ENCODE results near the gene OTOA.
A peak's percentile ranks its signal among the peaks of the same experiment; 100 is the strongest.
"Not testable (repeated sequence)": the region's sequence is repeated elsewhere in the genome, so short reads cannot be mapped to it uniquely, and the experiment has no call there.

The OTOA gene

GRCh38 chr16:21708533-21709115 lies 44.9 kb downstream of the OTOA start:
- Histone ChIP-seq H3K4me2 (ENCODE audit: low read length) (no peak overlapping the region), H3K27me3 (ENCODE audit: insufficient read depth, low read length) (peaks cover 4% of the 10 kb centered on the region; the same call in 1 of the 2 replicates), H3K9ac (ENCODE audit: low read length) (no peak overlapping the region), H2AFZ (ENCODE audit: low read length) (no peak overlapping the region), H3K79me2 (ENCODE audit: insufficient read depth, low read length) (no peaks in the 10 kb centered on the region), H3K9me3 (ENCODE audit: low read length) (no peaks in the 10 kb centered on the region), H3K9me2 (ENCODE audit: low read depth, low read length) (no peaks in the 10 kb centered on the region), H3K36me3 (ENCODE audit: insufficient read depth, low read length) (no peaks in the 10 kb centered on the region; the same call in 1 of the 2 replicates), H3K4me3 (ENCODE audit: low read depth, low read length, poor library complexity, severe bottlenecking) (no peak overlapping the region), H3K4me1 (ENCODE audit: insufficient read depth, low read length, severe bottlenecking) (peaks cover 4% of the 10 kb centered on the region), H3F3A (ENCODE audit: insufficient read depth, low read length) (no peaks in the 10 kb centered on the region), H3K27ac (ENCODE audit: low read depth, low read length, poor library complexity, severe bottlenecking) (no peak overlapping the region), H4K20me1 (ENCODE audit: insufficient read depth, low read length) (no peaks in the 10 kb centered on the region)
- TF ChIP-seq CTCF (IDR thresholded peaks at IDR 0.05; ENCODE audit: low read length) (peak; percentile 85), EZH2 (IDR thresholded peaks at IDR 0.05; ENCODE audit: borderline replicate concordance, low read length) (no peak)

DNA sequence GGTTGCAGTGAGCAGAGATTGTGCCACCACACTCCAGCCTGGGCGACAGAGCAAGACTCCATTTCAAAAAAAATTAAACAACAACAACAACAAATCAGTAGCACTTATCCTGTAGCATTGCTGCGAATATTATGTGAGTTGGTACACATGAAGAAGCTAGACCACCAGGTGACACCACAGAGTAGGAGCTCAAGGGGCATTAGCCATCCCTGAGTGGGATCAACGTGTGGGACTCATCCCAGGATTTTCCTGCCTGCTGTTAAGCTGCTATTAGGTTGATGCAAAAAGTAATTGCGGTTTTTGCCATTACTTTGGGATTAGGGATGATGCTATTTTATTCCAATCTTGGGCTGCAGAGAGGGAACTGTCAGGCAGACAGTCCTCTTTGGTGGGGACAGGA lies 47.2 kb downstream of the OTOA start:
- Histone ChIP-seq H3K4me1 (ENCODE audit: insufficient read depth, low read length, severe bottlenecking) (no peaks in the 10 kb centered on the region), H4K20me1 (ENCODE audit: insufficient read depth, low read length) (no peaks in the 10 kb centered on the region), H3K27me3 (ENCODE audit: insufficient read depth, low read length) (peaks cover 4% of the 10 kb centered on the region; the same call in 1 of the 2 replicates), H2AFZ (ENCODE audit: low read length) (no peak overlapping the region), H3K9ac (ENCODE audit: low read length) (no peak overlapping the region), H3K4me3 (ENCODE audit: low read depth, low read length, poor library complexity, severe bottlenecking) (no peak overlapping the region), H3K9me3 (ENCODE audit: low read length) (no peaks in the 10 kb centered on the region), H3K4me2 (ENCODE audit: low read length) (no peak overlapping the region), H3K27ac (ENCODE audit: low read depth, low read length, poor library complexity, severe bottlenecking) (no peak overlapping the region), H3K36me3 (ENCODE audit: insufficient read depth, low read length) (no peaks in the 10 kb centered on the region), H3K79me2 (ENCODE audit: insufficient read depth, low read length) (no peaks in the 10 kb centered on the region), H3K9me2 (ENCODE audit: low read depth, low read length) (no peaks in the 10 kb centered on the region), H3F3A (ENCODE audit: insufficient read depth, low read length) (no peaks in the 10 kb centered on the region)
- TF ChIP-seq CTCF (IDR thresholded peaks at IDR 0.05; ENCODE audit: low read length) (peak; percentile 11; the same call in 1 of the 2 replicates), EZH2 (IDR thresholded peaks at IDR 0.05; ENCODE audit: borderline replicate concordance, low read length) (no peak)

GRCh38 chr16:21713549-21714368 lies 50.0 kb downstream of the OTOA start:
- Histone ChIP-seq H3K79me2 (ENCODE audit: insufficient read depth, low read length) (no peaks in the 10 kb centered on the region), H3F3A (ENCODE audit: insufficient read depth, low read length) (no peaks in the 10 kb centered on the region), H4K20me1 (ENCODE audit: insufficient read depth, low read length) (no peaks in the 10 kb centered on the region), H3K9me3 (ENCODE audit: low read length) (no peaks in the 10 kb centered on the region), H3K4me2 (ENCODE audit: low read length) (no peak overlapping the region), H3K4me1 (ENCODE audit: insufficient read depth, low read length, severe bottlenecking) (no peaks in the 10 kb centered on the region), H3K36me3 (ENCODE audit: insufficient read depth, low read length) (no peaks in the 10 kb centered on the region), H3K4me3 (ENCODE audit: low read depth, low read length, poor library complexity, severe bottlenecking) (no peak overlapping the region), H3K27ac (ENCODE audit: low read depth, low read length, poor library complexity, severe bottlenecking) (no peak overlapping the region), H2AFZ (ENCODE audit: low read length) (no peak overlapping the region), H3K27me3 (ENCODE audit: insufficient read depth, low read length) (peaks cover 4% of the 10 kb centered on the region; the same call in 1 of the 2 replicates), H3K9me2 (ENCODE audit: low read depth, low read length) (no peaks in the 10 kb centered on the region), H3K9ac (ENCODE audit: low read length) (no peak overlapping the region)
- TF ChIP-seq EZH2 (IDR thresholded peaks at IDR 0.05; ENCODE audit: borderline replicate concordance, low read length), result no peak
- TF ChIP-seq CTCF (IDR thresholded peaks at IDR 0.05; ENCODE audit: low read length), result no peak

- H2AFZ ChIP-seq (ENCODE audit: low read length); H3K36me3 ChIP-seq (ENCODE audit: insufficient read depth, low read length); H3K9ac ChIP-seq (ENCODE audit: low read length); H3K27ac ChIP-seq (ENCODE audit: low read depth, low read length, poor library complexity, severe bottlenecking); H3K9me3 ChIP-seq (ENCODE audit: low read length); H3K4me1 ChIP-seq (ENCODE audit: insufficient read depth, low read length, severe bottlenecking); H3K27me3 ChIP-seq (ENCODE audit: insufficient read depth, low read length); H3K9me2 ChIP-seq (ENCODE audit: low read depth, low read length); H3K4me2 ChIP-seq (ENCODE audit: low read length); H3K4me3 ChIP-seq (ENCODE audit: low read depth, low read length, poor library complexity, severe bottlenecking); H4K20me1 ChIP-seq (ENCODE audit: insufficient read depth, low read length); H3K79me2 ChIP-seq (ENCODE audit: insufficient read depth, low read length); H3F3A ChIP-seq (ENCODE audit: insufficient read depth, low read length): not testable (repeated sequence)
These were observed 50.5 kb downstream of the OTOA start for GRCh38 chr16:21714369-21714618.

Data from OCI-LY1 (cell line).